GM23338 (cell line): ENCODE data around the gene CEP89. TPM values are rescaled to one million over a fixed set of nuclear protein-coding genes. Genes with fewer than 3 reads are reported as not detected.

Experiments
- ATAC-seq: fragments of 200-7000 bp; cut with Tn5 transposase; 3 replicates; pipeline ENCODE4 v1.9.1; 2020
- DNase-seq: peaks from one replicate; pipeline ENCODE4 v3.0.0-alpha.2; 2015; ENCODE audit warnings: low spot score
- H2AFZ ChIP-seq: fragments of 200-600 bp; sonication (generic); 2 replicates; pipeline ENCODE4 v1.8.0; 2016; ENCODE audit warnings: antibody characterized with exemption, mild to moderate bottlenecking, moderate library complexity
- H3F3A ChIP-seq: fragments of 200-600 bp; sonication (generic); replicated peaks from 2 replicates; pipeline ENCODE4 v1.8.0; 2017; ENCODE audit warnings: antibody characterized with exemption, mixed run types, low read depth
- H3K27ac ChIP-seq: fragments of 200-600 bp; sonication (generic); 2 replicates; pipeline ENCODE4 v1.6.1; 2016; ENCODE audit warnings: low read depth
- H3K27me3 ChIP-seq: fragments of 200-600 bp; sonication (generic); 2 replicates; pipeline ENCODE4 v1.8.0; 2016; ENCODE audit warnings: mild to moderate bottlenecking, mixed run types, moderate library complexity; ENCODE audit not compliant: insufficient read depth
- H3K36me3 ChIP-seq: fragments of 200-600 bp; sonication (generic); 2 replicates; pipeline ENCODE4 v1.8.0; 2016; ENCODE audit warnings: mild to moderate bottlenecking; ENCODE audit not compliant: insufficient read depth
- H3K4me1 ChIP-seq: fragments of 200-600 bp; sonication (generic); 2 replicates; pipeline ENCODE4 v1.8.0; 2016; ENCODE audit warnings: mild to moderate bottlenecking, moderate library complexity; ENCODE audit not compliant: insufficient read depth
- H3K4me2 ChIP-seq: fragments of 200-600 bp; sonication (generic); 2 replicates; pipeline ENCODE4 v1.7.1; 2017; ENCODE audit warnings: mixed run types
- H3K4me3 ChIP-seq: fragments of 200-600 bp; sonication (generic); 2 replicates; pipeline ENCODE4 v1.6.1; 2016; ENCODE audit warnings: mixed run types
- H3K79me2 ChIP-seq: fragments of 200-600 bp; sonication (generic); replicated peaks from 2 replicates; pipeline ENCODE4 v1.8.0; 2017; ENCODE audit warnings: mild to moderate bottlenecking; ENCODE audit not compliant: insufficient read depth
- H3K9me2 ChIP-seq: fragments of 200-600 bp; sonication (generic); 2 replicates; pipeline ENCODE4 v1.8.0; 2017; ENCODE audit not compliant: insufficient read depth
- H4K20me1 ChIP-seq: fragments of 200-600 bp; sonication (generic); replicated peaks from 2 replicates; pipeline ENCODE4 v1.8.0; 2017; ENCODE audit warnings: mild to moderate bottlenecking; ENCODE audit not compliant: insufficient read depth
- H3K27ac Mint-ChIP-seq: 2 replicates; pipeline ENCODE4 v1.8.0; 2020; ENCODE audit warnings: inconsistent platforms, mild to moderate bottlenecking, moderate library complexity, mixed read lengths
- H3K27me3 Mint-ChIP-seq: 3 replicates; pipeline ENCODE4 v1.8.0; 2022; ENCODE audit warnings: low read depth, mild to moderate bottlenecking, moderate library complexity, mixed read lengths, inconsistent platforms; ENCODE audit not compliant: insufficient read depth, poor library complexity
- H3K36me3 Mint-ChIP-seq: 3 replicates; pipeline ENCODE4 v1.8.0; 2021; ENCODE audit warnings: low read depth, mild to moderate bottlenecking, inconsistent platforms, moderate library complexity, mixed read lengths
- H3K4me1 Mint-ChIP-seq: 3 replicates; pipeline ENCODE4 v1.8.0; 2020; ENCODE audit warnings: mild to moderate bottlenecking, inconsistent platforms, mixed read lengths
- H3K4me3 Mint-ChIP-seq: 3 replicates; pipeline ENCODE4 v1.8.0; 2021; ENCODE audit warnings: moderate library complexity, mild to moderate bottlenecking, inconsistent platforms, mixed read lengths
- H3K9me3 Mint-ChIP-seq: 3 replicates; pipeline ENCODE4 v1.8.0; 2020; ENCODE audit warnings: moderate library complexity, mild to moderate bottlenecking, inconsistent platforms, mixed read lengths
- CTCF ChIP-seq, 2 experiments: fragments of 200-600 bp in 1 of 2; sonication (generic) in 1 of 2; conservative IDR thresholded peaks; 2 replicates each; pipeline versions ENCODE4 v1.5.1 to v1.6.1; 2016 to 2017; ENCODE audit warnings: antibody characterized with exemption in 2 of 2, low read depth in 2 of 2, mild to moderate bottlenecking in 2 of 2, moderate library complexity in 1 of 2
- ETS1 ChIP-seq: IDR thresholded peaks from 2 replicates; pipeline ENCODE4 v1.6.1; 2016; ENCODE audit warnings: antibody characterized with exemption
- JUNB ChIP-seq: IDR thresholded peaks from one replicate; pipeline ENCODE4 v1.6.1; 2016; ENCODE audit warnings: antibody characterized with exemption; ENCODE audit not compliant: unreplicated experiment
- NANOG ChIP-seq: IDR thresholded peaks from 2 replicates; pipeline ENCODE4 v1.6.1; 2016; ENCODE audit warnings: antibody characterized with exemption, borderline replicate concordance
- POLR2AphosphoS5 ChIP-seq: IDR thresholded peaks from 2 replicates; pipeline ENCODE4 v1.6.1; 2016; ENCODE audit warnings: antibody characterized with exemption, low read depth
- ZNF114 ChIP-seq: fragments of 250-450 bp; sonication (Bioruptor Pico); IDR thresholded peaks from 2 replicates; pipeline ENCODE4 v1.5.0; 2020; ENCODE audit warnings: mild to moderate bottlenecking, moderate library complexity
- ZNF331 ChIP-seq: fragments of 250-450 bp; sonication (Bioruptor Pico); IDR thresholded peaks from 2 replicates; pipeline ENCODE4 v1.5.0; 2020; ENCODE audit warnings: low read depth, mild to moderate bottlenecking, moderate library complexity
- ZNF462 ChIP-seq: fragments of 250-450 bp; sonication (Bioruptor Pico); IDR thresholded peaks from 2 replicates; pipeline ENCODE4 v1.5.0; 2020; ENCODE audit warnings: mild to moderate bottlenecking, moderate library complexity
- polyA plus RNA-seq: library from polyadenylated mRNA; unstranded; fragments of >200 nt; fragmentation: Nextera tagmentation; extraction: Ambion mirVana; gene quantifications from 2 replicates; pipeline ENCODE4 v1.2.1, GENCODE V29; 2016
- total RNA-seq: library from RNA; depleted of rRNA; stranded (reverse); fragments of >200 nt; shearing (Covaris generic); gene quantifications from 2 replicates; pipeline ENCODE4 v1.2.3, GENCODE V29; 2014

CEP89 gene
- total and polyA plus RNA-seq, 2 experiments from 2014 or later = 13.4 to 17.5 TPM

GRCh38 chr19:32842061-32842460 is 129.7 kb downstream of the CEP89 start:
- Mint-ChIP-seq H3K36me3 (peaks cover 14% of the 10 kb centered on the region; the same call in 1 of the 3 replicates), H3K9me3 (peaks cover 43% of the 10 kb centered on the region), H3K27ac (no peak overlapping the region), H3K4me1 (no peaks in the 10 kb centered on the region), H3K4me3 (no peak overlapping the region), H3K27me3 (peaks cover 6% of the 10 kb centered on the region)
- Histone ChIP-seq H3K27me3 (no peaks in the 10 kb centered on the region), H3F3A (no peaks in the 10 kb centered on the region), H3K27ac (no peak overlapping the region), H4K20me1 (no peaks in the 10 kb centered on the region), H3K4me2 (no peak overlapping the region), H3K4me1 (no peaks in the 10 kb centered on the region), H2AFZ (no peak overlapping the region), H3K9me2 (0 out of 2 replicates have a peak, but pooled peaks cover 2% of the 10 kb centered on the region), H3K36me3 (no peaks in the 10 kb centered on the region; the same call in 1 of the 2 replicates), H3K4me3 (no peak overlapping the region), H3K79me2 (no peaks in the 10 kb centered on the region)
- ATAC-seq (no peak), DNase-seq (no peak)
- TF ChIP-seq NANOG (no peak), ZNF462 (CRISPR knock-in tag) (no peak), CTCF (conservative IDR thresholded peaks at IDR 0.05; ENCODE audit: low read depth in 2 of 2) (no peak), ZNF114 (CRISPR knock-in tag) (no peak), JUNB (no peak), POLR2AphosphoS5 (no peak), ZNF331 (CRISPR knock-in tag) (no peak), ETS1 (no peak)
